ENCODE data around the gene PHF5A.

Gene PHF5A

DNA sequence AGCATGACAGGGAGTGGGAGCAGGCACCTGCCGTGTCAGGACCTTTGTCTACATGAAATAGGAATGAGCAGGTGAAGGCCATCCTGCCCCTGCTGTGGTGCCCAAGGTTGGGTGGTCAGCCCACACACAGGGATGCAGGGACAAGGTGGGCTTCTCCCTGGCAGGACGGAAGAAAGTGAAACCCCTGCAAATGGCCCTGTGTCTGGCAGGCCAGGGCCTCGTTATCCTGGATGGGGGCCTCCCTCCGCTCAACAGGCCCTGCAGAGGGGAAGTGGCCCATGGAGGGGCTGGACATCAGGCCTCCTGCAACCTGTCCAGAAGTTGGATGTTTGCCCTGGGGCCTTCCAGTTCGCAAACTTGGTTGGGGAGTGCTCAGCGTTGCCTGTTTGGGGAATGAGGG lies 36.8 kb downstream of the PHF5A start:
- 90 to 95% methylated on average over 4 of the region's 6 CpGs for WGBS, 2 experiments (ENCODE audit: insufficient coverage in 2 of 2)
- Histone ChIP-seq H3K36me3 (ENCODE audit: control insufficient read depth, insufficient read depth, low read length) (peaks cover 46% of the 10 kb centered on the region), H3K4me3 (ENCODE audit: extremely low read depth, insufficient read depth, low read length, poor library complexity, severe bottlenecking) (no peak overlapping the region), H3K4me1 (ENCODE audit: control insufficient read depth, insufficient read depth, low read length, poor library complexity, severe bottlenecking) (no peaks in the 10 kb centered on the region), H3K9me3 (ENCODE audit: control insufficient read depth, low read length) (no peaks in the 10 kb centered on the region), H3K27ac (ENCODE audit: low read depth, low read length, severe bottlenecking) (no peak overlapping the region)

DNA sequence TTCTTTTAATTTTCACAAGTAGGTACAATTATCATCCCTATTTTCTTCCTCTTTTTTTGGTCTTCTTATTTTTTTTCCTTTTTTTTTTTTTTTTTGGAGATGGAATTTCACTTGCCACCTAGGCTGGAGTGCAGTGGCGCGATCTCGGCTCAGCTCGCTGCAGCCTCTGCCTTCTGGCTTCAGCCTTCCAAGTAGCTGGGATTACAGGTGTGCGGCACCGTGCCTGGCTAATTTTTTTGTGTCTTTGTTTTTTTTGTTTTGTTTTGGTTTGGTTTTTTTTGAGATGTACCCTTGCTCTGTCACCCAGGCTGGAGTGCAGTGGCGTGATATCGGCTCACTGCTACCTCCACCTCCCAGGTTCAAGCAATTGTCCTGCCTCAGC lies 38.5 kb downstream of the PHF5A start:
- WGBS, 2 experiments (ENCODE audit: insufficient coverage in 2 of 2): 79 to 100% methylated on average over 4 to 5 of the region's 8 CpGs
- Histone ChIP-seq H3K27ac (ENCODE audit: low read depth, low read length, severe bottlenecking) (no peak overlapping the region), H3K9me3 (ENCODE audit: control insufficient read depth, low read length) (no peaks in the 10 kb centered on the region), H3K36me3 (ENCODE audit: control insufficient read depth, insufficient read depth, low read length) (peaks cover 29% of the 10 kb centered on the region), H3K4me3 (ENCODE audit: extremely low read depth, insufficient read depth, low read length, poor library complexity, severe bottlenecking) (no peak overlapping the region), H3K4me1 (ENCODE audit: control insufficient read depth, insufficient read depth, low read length, poor library complexity, severe bottlenecking) (no peaks in the 10 kb centered on the region)

DNA sequence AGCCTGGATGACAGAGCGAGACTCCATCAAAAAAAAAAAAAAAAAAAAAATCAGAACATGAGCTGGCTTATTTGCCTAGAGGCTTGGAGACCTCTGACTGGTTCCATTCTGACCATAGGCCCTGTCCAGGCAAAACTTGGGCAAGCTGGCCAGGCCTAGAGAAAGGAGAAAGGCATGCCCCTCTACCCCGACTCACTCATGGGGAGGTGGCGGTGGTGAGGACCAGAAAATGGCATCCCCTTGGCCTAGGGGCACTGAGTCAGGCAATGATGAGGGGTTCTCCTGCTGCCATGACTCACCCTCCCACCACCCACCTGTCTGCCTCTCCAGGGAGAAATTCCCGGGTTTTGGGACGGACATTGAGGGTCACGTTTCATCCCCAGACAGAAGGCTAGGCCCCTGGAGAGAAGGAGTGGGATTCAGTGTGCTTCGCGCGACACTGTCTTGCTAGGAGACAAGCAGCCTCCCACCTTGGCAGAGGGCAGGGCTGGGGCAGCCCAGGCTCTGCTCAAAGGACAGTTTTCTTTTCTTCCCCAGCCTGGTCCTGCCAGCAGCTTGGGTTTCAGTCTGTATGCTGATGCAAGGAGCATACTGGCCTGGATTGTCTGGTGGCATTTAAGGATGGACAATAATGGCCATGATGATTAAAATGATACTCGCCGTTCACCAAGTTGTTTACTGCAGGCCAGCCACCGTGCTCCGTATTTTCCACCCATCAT lies 39.1 kb downstream of the PHF5A start:
- peak overlapping the region; percentile 41 for H3K27ac ChIP-seq (ENCODE audit: low read depth, low read length, severe bottlenecking)

GRCh38 chr22:41425660-41426365 lies 42.7 kb downstream of the PHF5A start:
- no peak overlapping the region for H3K27ac ChIP-seq (ENCODE audit: low read depth, low read length, severe bottlenecking)
- WGBS, 2 experiments (ENCODE audit: insufficient coverage in 2 of 2): 92 to 95% methylated on average over 4 to 5 of the region's 9 CpGs
- peaks cover 12% of the 10 kb centered on the region for H3K36me3 ChIP-seq (ENCODE audit: control insufficient read depth, insufficient read depth, low read length)
- H3K4me3 ChIP-seq (ENCODE audit: extremely low read depth, insufficient read depth, low read length, poor library complexity, severe bottlenecking): no peak overlapping the region
- H3K4me1 ChIP-seq (ENCODE audit: control insufficient read depth, insufficient read depth, low read length, poor library complexity, severe bottlenecking): no peaks in the 10 kb centered on the region
- H3K9me3 ChIP-seq (ENCODE audit: control insufficient read depth, low read length): no peaks in the 10 kb centered on the region

More for the DNA sequence above, 39.1 kb downstream of the PHF5A start:
- Histone ChIP-seq H3K4me3 (ENCODE audit: extremely low read depth, insufficient read depth, low read length, poor library complexity, severe bottlenecking) (no peak overlapping the region), H3K9me3 (ENCODE audit: control insufficient read depth, low read length) (no peaks in the 10 kb centered on the region), H3K36me3 (ENCODE audit: control insufficient read depth, insufficient read depth, low read length) (peaks cover 23% of the 10 kb centered on the region), H3K4me1 (ENCODE audit: control insufficient read depth, insufficient read depth, low read length, poor library complexity, severe bottlenecking) (no peaks in the 10 kb centered on the region)
- 83 to 91% methylated on average over 9 to 11 of the region's 13 CpGs for WGBS, 2 experiments (ENCODE audit: insufficient coverage in 2 of 2)

DNA sequence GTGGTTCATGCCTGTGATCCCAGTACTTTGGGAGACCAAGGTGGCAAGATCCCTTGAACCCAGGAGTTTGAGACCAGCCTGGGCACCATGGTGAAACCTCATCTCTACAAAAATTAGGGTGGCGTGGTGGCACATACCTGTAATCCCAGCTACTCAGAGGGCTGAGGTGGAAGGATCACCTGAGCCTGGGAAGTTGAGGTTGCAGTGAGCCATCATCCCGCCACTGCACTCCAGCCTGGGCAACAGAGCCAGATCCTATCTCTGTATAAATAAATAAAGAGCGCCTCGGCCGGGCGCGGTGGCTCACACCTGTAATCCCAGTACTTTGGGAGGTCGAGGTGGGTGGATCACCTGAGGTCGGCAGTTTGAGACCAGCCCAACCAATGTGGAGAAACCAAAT lies 49.8 kb downstream of the PHF5A start:
- Histone ChIP-seq H3K27ac (ENCODE audit: low read depth, low read length, severe bottlenecking) (no peak overlapping the region), H3K4me1 (ENCODE audit: control insufficient read depth, insufficient read depth, low read length, poor library complexity, severe bottlenecking) (peaks cover 7% of the 10 kb centered on the region), H3K36me3 (ENCODE audit: control insufficient read depth, insufficient read depth, low read length) (peaks cover 9% of the 10 kb centered on the region), H3K4me3 (ENCODE audit: extremely low read depth, insufficient read depth, low read length, poor library complexity, severe bottlenecking) (no peak overlapping the region), H3K9me3 (ENCODE audit: control insufficient read depth, low read length) (no peaks in the 10 kb centered on the region)
- 95 to 100% methylated on average over 3 to 4 of the region's 9 CpGs for WGBS, 2 experiments (ENCODE audit: insufficient coverage in 2 of 2)

- 90 to 94% methylated on average over 11 to 12 of the region's 13 CpGs for WGBS, 2 experiments (ENCODE audit: insufficient coverage in 2 of 2)
- no peaks in the 10 kb centered on the region for H3K9me3 ChIP-seq (ENCODE audit: control insufficient read depth, low read length)
- H3K4me1 ChIP-seq (ENCODE audit: control insufficient read depth, insufficient read depth, low read length, poor library complexity, severe bottlenecking): peaks cover 7% of the 10 kb centered on the region
- H3K4me3 ChIP-seq (ENCODE audit: extremely low read depth, insufficient read depth, low read length, poor library complexity, severe bottlenecking): no peak overlapping the region
- no peak overlapping the region for H3K27ac ChIP-seq (ENCODE audit: low read depth, low read length, severe bottlenecking)
- peaks cover 3% of the 10 kb centered on the region for H3K36me3 ChIP-seq (ENCODE audit: control insufficient read depth, insufficient read depth, low read length)
Observed at GRCh38 chr22:41417622-41418390, 50.7 kb downstream of the PHF5A start.

DNA sequence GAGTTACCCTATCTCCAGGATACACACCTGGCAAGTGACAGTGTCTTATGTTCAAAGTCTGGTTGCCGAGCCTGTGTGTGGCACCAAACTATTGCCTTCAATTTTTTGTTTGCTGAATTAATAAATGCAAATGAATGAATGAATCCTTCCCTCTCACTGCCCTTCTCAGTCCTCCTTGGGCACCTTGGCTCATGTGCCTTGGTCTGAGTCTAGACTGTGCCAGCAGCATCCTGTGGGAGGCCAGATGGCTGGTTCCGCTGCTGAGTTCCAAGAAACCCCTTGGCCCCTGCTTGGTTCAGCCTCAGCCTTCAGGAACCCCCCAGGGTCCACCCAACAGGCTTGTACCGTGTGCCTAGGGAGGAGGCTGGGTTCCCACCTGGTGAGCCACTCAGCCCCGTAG lies 52.9 kb downstream of the PHF5A start:
- no peak overlapping the region for H3K4me3 ChIP-seq (ENCODE audit: extremely low read depth, insufficient read depth, low read length, poor library complexity, severe bottlenecking)
- H3K27ac ChIP-seq (ENCODE audit: low read depth, low read length, severe bottlenecking): no peak overlapping the region
- WGBS, 2 experiments (ENCODE audit: insufficient coverage in 2 of 2): 100% methylated on average over 1 to 3 of the region's 4 CpGs
- H3K9me3 ChIP-seq (ENCODE audit: control insufficient read depth, low read length): no peaks in the 10 kb centered on the region
- H3K4me1 ChIP-seq (ENCODE audit: control insufficient read depth, insufficient read depth, low read length, poor library complexity, severe bottlenecking): peaks cover 7% of the 10 kb centered on the region
- H3K36me3 ChIP-seq (ENCODE audit: control insufficient read depth, insufficient read depth, low read length): peaks cover 3% of the 10 kb centered on the region

- 83 to 88% methylated on average over 6 to 10 of the region's 11 CpGs for WGBS, 2 experiments (ENCODE audit: insufficient coverage in 2 of 2)
- no peak overlapping the region for H3K4me3 ChIP-seq (ENCODE audit: extremely low read depth, insufficient read depth, low read length, poor library complexity, severe bottlenecking)
- peaks cover 7% of the 10 kb centered on the region for H3K4me1 ChIP-seq (ENCODE audit: control insufficient read depth, insufficient read depth, low read length, poor library complexity, severe bottlenecking)
- H3K27ac ChIP-seq (ENCODE audit: low read depth, low read length, severe bottlenecking): no peak overlapping the region
- H3K36me3 ChIP-seq (ENCODE audit: control insufficient read depth, insufficient read depth, low read length): peaks cover 3% of the 10 kb centered on the region
- no peaks in the 10 kb centered on the region for H3K9me3 ChIP-seq (ENCODE audit: control insufficient read depth, low read length)
Observed at GRCh38 chr22:41411021-41411851, 57.3 kb downstream of the PHF5A start.

- Histone ChIP-seq H3K4me3 (ENCODE audit: extremely low read depth, insufficient read depth, low read length, poor library complexity, severe bottlenecking) (no peak overlapping the region), H3K9me3 (ENCODE audit: control insufficient read depth, low read length) (no peaks in the 10 kb centered on the region), H3K4me1 (ENCODE audit: control insufficient read depth, insufficient read depth, low read length, poor library complexity, severe bottlenecking) (peaks cover 7% of the 10 kb centered on the region), H3K27ac (ENCODE audit: low read depth, low read length, severe bottlenecking) (no peak overlapping the region), H3K36me3 (ENCODE audit: control insufficient read depth, insufficient read depth, low read length) (no peaks in the 10 kb centered on the region)
- WGBS, 2 experiments (ENCODE audit: insufficient coverage in 2 of 2): 80 to 100% methylated on average over 1 to 5 of the region's 7 CpGs
Observed at GRCh38 chr22:41410311-41410751, 58.2 kb downstream of the PHF5A start.

Data from mesodermal cell (in vitro differentiated cells).